DND-41 (cell line): ENCODE data around the gene IFT25.
"Not testable (repeated sequence)": the region's sequence is repeated elsewhere in the genome, so short reads cannot be mapped to it uniquely, and the experiment has no call there.

Source experiments
- ATAC-seq: fragments of 200-7000 bp; cut with Tn5 transposase; 3 replicates; pipeline ENCODE4 v1.9.1; 2021; ENCODE audit warnings: low read depth; ENCODE audit not compliant: insufficient read depth
- DNase-seq: peaks from one replicate; pipeline ENCODE4 v3.0.0-alpha.2; 2020
- H2AFZ ChIP-seq: 2 replicates; pipeline ENCODE4 v1.6.0; 2012; ENCODE audit warnings: low read depth, low read length
- H3K27ac ChIP-seq: 2 replicates; pipeline ENCODE4 v1.5.1; 2012; ENCODE audit warnings: low read length, inconsistent platforms
- H3K27me3 ChIP-seq: fragments of 200-600 bp; sonication (generic); 2 replicates; pipeline ENCODE4 v1.6.0; 2012; ENCODE audit warnings: low read length, mild to moderate bottlenecking, inconsistent platforms; ENCODE audit not compliant: insufficient read depth, poor library complexity
- H3K36me3 ChIP-seq: 2 replicates; pipeline ENCODE4 v1.5.1; 2012; ENCODE audit warnings: low read length, inconsistent platforms; ENCODE audit not compliant: insufficient read depth
- H3K4me1 ChIP-seq: 2 replicates; pipeline ENCODE4 v1.5.1; 2012; ENCODE audit warnings: mild to moderate bottlenecking, low read length; ENCODE audit not compliant: insufficient read depth
- H3K4me2 ChIP-seq: 2 replicates; pipeline ENCODE4 v1.6.0; 2012; ENCODE audit warnings: mild to moderate bottlenecking, moderate library complexity, low read length, inconsistent platforms; ENCODE audit not compliant: insufficient read depth
- H3K4me3 ChIP-seq, 2 experiments: fragments of 200-600 bp in 1 of 2; shearing (Covaris generic) in 1 of 2; 2 replicates each; pipeline ENCODE4 v1.5.1; 2012 to 2016; ENCODE audit warnings: inconsistent platforms in 2 of 2, low read length in 2 of 2, mild to moderate bottlenecking in 2 of 2, low read depth in 1 of 2, moderate library complexity in 1 of 2
- H3K79me2 ChIP-seq: 2 replicates; pipeline ENCODE4 v1.6.0; 2012; ENCODE audit warnings: low read length, inconsistent platforms; ENCODE audit not compliant: insufficient read depth
- H3K9ac ChIP-seq: 2 replicates; pipeline ENCODE4 v1.6.0; 2012; ENCODE audit warnings: low read depth, mild to moderate bottlenecking, inconsistent platforms, low read length, moderate library complexity
- H3K9me3 ChIP-seq: 2 replicates; pipeline ENCODE4 v1.5.1; 2012; ENCODE audit warnings: low read length, moderate library complexity, mild to moderate bottlenecking, inconsistent platforms; ENCODE audit not compliant: insufficient read depth, severe bottlenecking
- H4K20me1 ChIP-seq: 2 replicates; pipeline ENCODE4 v1.6.0; 2012; ENCODE audit warnings: low read length; ENCODE audit not compliant: insufficient read depth
- CTCF ChIP-seq: IDR thresholded peaks from 2 replicates; pipeline ENCODE4 v1.5.1; 2012; ENCODE audit warnings: borderline replicate concordance, low read length, moderate library complexity, mild to moderate bottlenecking; ENCODE audit not compliant: poor library complexity, severe bottlenecking; ENCODE audit errors: extremely low read depth
- EZH2 ChIP-seq: IDR thresholded peaks from 3 replicates; pipeline ENCODE4 v1.6.1; 2012; ENCODE audit warnings: borderline replicate concordance, low read depth, mild to moderate bottlenecking, moderate library complexity, low read length, inconsistent platforms; ENCODE audit not compliant: severe bottlenecking

Gene IFT25

GRCh38 chr1:53945433-53946251 is at the start of gene IFT25:
IFT25 (minus strand) TSS chr1:53945699; CDS start chr1:53940082, 5,617 bp downstream.
- DNase-seq (peak; percentile 97), ATAC-seq (peak; percentile 83)
- TF ChIP-seq CTCF = no peak
- no peak for TF ChIP-seq EZH2
- Histone ChIP-seq H3K79me2 (peaks cover 88% of the 10 kb centered on the region), H3K4me3 (peak within 1 kb of the TSS; percentile 60 to 73), H3K9ac (peak within 1 kb of the TSS; percentile 77), H3K27ac (peak within 1 kb of the TSS; percentile 77), H2AFZ (peak within 1 kb of the TSS; percentile 75), H4K20me1 (peaks cover 18% of the 10 kb centered on the region), H3K36me3 (peaks cover 6% of the 10 kb centered on the region), H3K9me3 (no peaks in the 10 kb centered on the region), H3K4me1 (peaks cover 68% of the 10 kb centered on the region), H3K27me3 (no peaks in the 10 kb centered on the region), H3K4me2 (peak within 1 kb of the TSS; percentile 98)

GRCh38 chr1:53994516-53994915 is 49.0 kb upstream of the IFT25 start:
- H3K9me3 ChIP-seq, H3K79me2 ChIP-seq, H3K9ac ChIP-seq, H3K4me3 ChIP-seq, H3K4me1 ChIP-seq, H4K20me1 ChIP-seq, H3K36me3 ChIP-seq, H3K27me3 ChIP-seq, H3K27ac ChIP-seq, H2AFZ ChIP-seq, ATAC-seq, DNase-seq, H3K4me2 ChIP-seq: not testable (repeated sequence)

DNA sequence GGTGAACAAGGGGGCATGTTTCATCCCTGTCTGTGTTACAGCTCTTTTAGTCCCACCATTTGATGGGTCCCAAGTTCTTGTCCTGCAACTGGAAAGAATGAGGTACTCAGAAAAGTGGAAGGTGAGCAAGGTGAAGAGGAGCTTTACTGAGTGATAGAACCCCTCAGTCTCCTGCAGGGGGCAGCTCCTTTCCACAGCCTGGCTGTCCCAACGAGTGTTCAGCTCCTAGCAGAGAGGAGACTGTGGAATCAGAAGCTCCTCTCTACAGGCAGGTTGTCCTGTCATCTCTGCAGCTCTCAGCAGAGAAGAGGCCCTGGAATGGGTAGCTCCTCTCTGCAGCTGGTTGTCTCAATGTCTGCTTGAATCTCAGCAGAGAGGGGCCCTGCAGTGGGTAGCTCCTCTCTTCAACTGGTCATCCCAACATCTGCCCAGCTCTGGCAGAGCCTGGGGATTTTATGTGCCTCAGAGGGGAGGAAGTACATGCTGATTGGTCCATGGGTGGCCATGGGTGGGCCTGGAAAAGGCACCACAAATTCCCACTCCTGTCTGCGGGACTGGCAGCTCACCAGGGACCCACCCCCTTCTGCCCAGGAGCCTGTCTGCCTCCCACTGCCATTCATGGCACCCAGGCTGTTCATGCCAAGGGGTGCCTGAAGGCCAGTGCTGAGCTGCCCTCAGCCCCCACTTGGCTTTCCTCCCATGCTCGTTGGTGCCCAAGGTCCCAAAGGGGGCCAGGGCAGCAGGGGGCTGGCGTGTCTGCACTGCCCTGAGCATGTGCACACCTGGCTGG is 46.8 kb upstream of the IFT25 start:
- Histone ChIP-seq H3K9ac (no peak overlapping the region), H4K20me1 (no peaks in the 10 kb centered on the region), H3K36me3 (no peaks in the 10 kb centered on the region), H3K4me3 (no peak overlapping the region), H2AFZ (no peak overlapping the region), H3K27ac (no peak overlapping the region), H3K9me3 (peaks cover 9% of the 10 kb centered on the region), H3K79me2 (no peaks in the 10 kb centered on the region), H3K27me3 (no peaks in the 10 kb centered on the region), H3K4me1 (no peaks in the 10 kb centered on the region), H3K4me2 (no peak overlapping the region)
- ATAC-seq (no peak), DNase-seq (no peak)
- TF ChIP-seq EZH2 (no peak), CTCF (no peak)

DNA sequence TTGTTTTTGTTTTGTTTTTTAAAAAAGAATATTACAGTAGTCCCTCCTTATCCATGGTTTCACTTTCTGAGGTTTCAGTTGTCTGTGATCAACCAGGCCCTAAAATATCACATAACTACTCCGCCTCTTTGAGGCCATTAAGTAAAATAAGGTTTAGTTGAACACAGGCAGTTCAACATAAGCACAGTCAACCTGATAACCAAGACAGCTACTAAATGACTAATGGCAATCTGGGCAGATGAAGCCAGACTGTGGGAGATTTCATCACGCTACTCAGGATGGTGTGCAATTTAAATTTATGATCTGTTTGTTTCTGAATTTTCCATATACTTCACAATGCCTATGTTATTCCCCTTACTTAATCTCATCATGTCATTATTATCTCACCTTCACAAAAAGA is 42.4 kb upstream of the IFT25 start:
- Histone ChIP-seq H3K9ac (no peak overlapping the region), H3K9me3 (peaks cover 9% of the 10 kb centered on the region), H2AFZ (no peak overlapping the region), H3K79me2 (no peaks in the 10 kb centered on the region), H3K4me1 (no peaks in the 10 kb centered on the region), H3K36me3 (no peaks in the 10 kb centered on the region), H3K4me3 (no peak overlapping the region), H3K4me2 (no peak overlapping the region), H4K20me1 (no peaks in the 10 kb centered on the region), H3K27me3 (no peaks in the 10 kb centered on the region), H3K27ac (no peak overlapping the region)
- TF ChIP-seq CTCF (no peak), EZH2 (no peak)
- ATAC-seq = 0 out of 3 replicates have a peak, but pooled peaks have one; percentile 29
- DNase-seq = no peak
